MCF 10A (cell line): ENCODE data around the gene INO80B. TPM values are rescaled to one million over a fixed set of nuclear protein-coding genes. Genes with fewer than 3 reads are reported as not detected.

ENCODE experiments used
- BruUV-seq: library from RNA; stranded (reverse); fragments of 400-500 nt; replicated peaks from 2 replicates; lab custom pipeline; 2021; lab: Mats Ljungman, UMichigan
- CTCF ChIA-PET: fragments of 300-600 bp; sonication (Branson Sonifier 250); formaldehyde crosslinking; extraction: SDS; loops from one replicate; lab custom pipeline; 2021; ENCODE audit warnings: antibody characterized with exemption, inconsistent platforms; lab: Yijun Ruan, JAX
- POLR2A ChIA-PET: fragments of 300-600, 350-650 bp; sonication (Branson Sonifier 250); formaldehyde crosslinking; extraction: SDS; loops from one replicate; lab custom pipeline; 2020; ENCODE audit warnings: antibody characterized with exemption, inconsistent platforms; lab: Yijun Ruan, JAX
- DNase-seq: peaks from one replicate; pipeline ENCODE4 v3.0.0-alpha.2; 2018; ENCODE audit not compliant: unreplicated experiment
- H3K27ac Mint-ChIP-seq: one replicate; pipeline ENCODE4 v1.8.0; 2022; ENCODE audit warnings: mild to moderate bottlenecking, low read depth, mixed read lengths; ENCODE audit not compliant: unreplicated experiment
- H3K27me3 Mint-ChIP-seq: one replicate; pipeline ENCODE4 v1.8.0; 2022; ENCODE audit warnings: mixed read lengths; ENCODE audit not compliant: insufficient read depth, unreplicated experiment
- H3K36me3 Mint-ChIP-seq: one replicate; pipeline ENCODE4 v1.8.0; 2022; ENCODE audit warnings: mild to moderate bottlenecking, moderate library complexity, mixed read lengths; ENCODE audit not compliant: insufficient read depth, unreplicated experiment
- H3K4me1 Mint-ChIP-seq: one replicate; pipeline ENCODE4 v1.8.0; 2022; ENCODE audit warnings: mixed read lengths; ENCODE audit not compliant: insufficient read depth, unreplicated experiment
- H3K4me3 Mint-ChIP-seq: one replicate; pipeline ENCODE4 v1.8.0; 2022; ENCODE audit warnings: mild to moderate bottlenecking, moderate library complexity, mixed read lengths; ENCODE audit not compliant: unreplicated experiment
- H3K9me3 Mint-ChIP-seq: one replicate; pipeline ENCODE4 v1.8.0; 2022; ENCODE audit warnings: mixed read lengths; ENCODE audit not compliant: unreplicated experiment
- intact Hi-C: fragments of 100-400 bp; cut with micrococcal nuclease; formaldehyde crosslinking; loops from 2 replicates; pipeline ENCODE4 v1.14.1; 2022
- total RNA-seq: library from RNA; stranded (reverse); gene quantifications from 2 replicates; pipeline ENCODE4 v1.2.3, GENCODE V29; 2022
- TF ChIP-seq, protein P1 (sequence below): fragments of 200-600 bp; IDR thresholded peaks from one replicate; pipeline ENCODE4 v1.8.0; 2022; ENCODE audit warnings: antibody characterized with exemption, mild to moderate bottlenecking; ENCODE audit not compliant: unreplicated experiment

Gene INO80B
- total RNA-seq, 1 experiment from 2014 or later: 36.0 TPM

DNA sequence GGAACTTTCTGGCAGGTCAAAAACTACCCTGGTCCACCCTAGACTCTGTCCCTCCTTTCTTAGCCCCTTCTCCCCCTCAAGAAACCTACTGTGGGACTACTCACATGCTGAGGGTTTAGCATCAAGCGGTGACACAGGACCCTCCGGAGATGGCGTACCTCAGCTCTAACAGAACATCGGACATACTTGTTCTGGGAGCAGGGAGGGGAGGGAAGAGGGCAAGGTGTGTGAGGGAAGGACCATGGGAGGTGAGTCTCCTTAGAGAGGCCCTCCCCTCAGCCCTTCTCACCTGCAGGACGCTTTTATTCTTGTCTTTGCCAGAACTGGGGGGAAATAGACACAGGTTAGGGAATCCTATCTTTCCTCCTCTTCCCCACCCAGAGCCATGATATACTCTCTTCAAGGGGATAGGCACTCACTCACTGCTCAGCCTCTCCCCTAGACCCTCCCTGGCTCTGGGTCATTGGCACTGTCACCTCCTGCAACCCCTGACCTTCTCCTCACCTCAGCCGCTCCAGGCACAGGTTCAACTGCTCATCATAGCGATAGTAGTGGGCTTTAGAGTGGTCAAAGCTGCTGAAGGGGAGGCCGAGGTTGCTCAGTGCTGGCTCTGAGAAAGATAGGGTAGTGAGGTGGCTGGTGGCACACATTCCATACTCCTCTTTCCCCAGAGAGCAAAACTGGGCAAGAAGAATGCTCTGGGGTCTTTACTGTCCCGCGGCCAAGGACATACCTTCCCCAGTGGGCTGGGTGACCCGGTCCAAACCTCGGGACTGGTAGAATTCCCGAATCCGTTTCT lies 50.8 kb downstream of the INO80B start:
- TF ChIP-seq, protein P1, sequence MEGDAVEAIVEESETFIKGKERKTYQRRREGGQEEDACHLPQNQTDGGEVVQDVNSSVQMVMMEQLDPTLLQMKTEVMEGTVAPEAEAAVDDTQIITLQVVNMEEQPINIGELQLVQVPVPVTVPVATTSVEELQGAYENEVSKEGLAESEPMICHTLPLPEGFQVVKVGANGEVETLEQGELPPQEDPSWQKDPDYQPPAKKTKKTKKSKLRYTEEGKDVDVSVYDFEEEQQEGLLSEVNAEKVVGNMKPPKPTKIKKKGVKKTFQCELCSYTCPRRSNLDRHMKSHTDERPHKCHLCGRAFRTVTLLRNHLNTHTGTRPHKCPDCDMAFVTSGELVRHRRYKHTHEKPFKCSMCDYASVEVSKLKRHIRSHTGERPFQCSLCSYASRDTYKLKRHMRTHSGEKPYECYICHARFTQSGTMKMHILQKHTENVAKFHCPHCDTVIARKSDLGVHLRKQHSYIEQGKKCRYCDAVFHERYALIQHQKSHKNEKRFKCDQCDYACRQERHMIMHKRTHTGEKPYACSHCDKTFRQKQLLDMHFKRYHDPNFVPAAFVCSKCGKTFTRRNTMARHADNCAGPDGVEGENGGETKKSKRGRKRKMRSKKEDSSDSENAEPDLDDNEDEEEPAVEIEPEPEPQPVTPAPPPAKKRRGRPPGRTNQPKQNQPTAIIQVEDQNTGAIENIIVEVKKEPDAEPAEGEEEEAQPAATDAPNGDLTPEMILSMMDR: no peak
- H3K4me1 Mint-ChIP-seq: peaks cover 28% of the 10 kb centered on the region
- DNase-seq: no peak
- CTCF ChIA-PET: interaction anchor here (0.6 to 3.5 kb wide), 7 partner anchors 15 to 1049 kb away, joined by 3 to 18 read pairs (median 4); partner anchors contain the start of genes CCDC142 and TTC31
- H3K27me3 Mint-ChIP-seq: no peaks in the 10 kb centered on the region
- no peak overlapping the region for H3K27ac Mint-ChIP-seq
- intact Hi-C loops: no loop called here
- POLR2A ChIA-PET: interaction anchor here (0.6 to 8.6 kb wide), 7 partner anchors 13 to 326 kb away, joined by 3 to 135 read pairs (median 6); partner anchors contain the start of genes AUP1, DQX1, HTRA2 and RTKN
- BruUV-seq: no TSS peak
- peaks cover 46% of the 10 kb centered on the region for H3K36me3 Mint-ChIP-seq
- H3K4me3 Mint-ChIP-seq: peak overlapping the region; percentile 88
- H3K9me3 Mint-ChIP-seq: no peaks in the 10 kb centered on the region

- BruUV-seq: no TSS peak
- Mint-ChIP-seq H3K4me1 (peaks cover 28% of the 10 kb centered on the region), H3K4me3 (peak within 1 kb of the TSS; percentile 88), H3K27ac (peak within 1 kb of the TSS; percentile 98), H3K36me3 (peaks cover 46% of the 10 kb centered on the region), H3K9me3 (no peaks in the 10 kb centered on the region), H3K27me3 (no peaks in the 10 kb centered on the region)
- CTCF ChIA-PET: interaction anchor here (1.1 to 3.5 kb wide), 5 partner anchors 13 to 79 kb away, joined by 4 to 18 read pairs (median 5); partner anchors contain the start of genes CCDC142 and TTC31
- intact Hi-C loops: loop anchor here (1.0 kb wide), 2 partner anchors 22 to 80 kb away; partner anchors contain the start of genes AUP1 and HTRA2
- TF ChIP-seq, protein P1: no peak
- POLR2A ChIA-PET: interaction anchor here (0.6 to 8.6 kb wide), 19 partner anchors 9 to 1264 kb away, joined by 3 to 135 read pairs (median 4); partner anchors contain the start of genes AUP1, CCDC142, DQX1 and HTRA2
- DNase-seq: peak; percentile 98
These were observed 52.4 kb downstream of the INO80B start, which contains the start of gene PCGF1 for GRCh38 chr2:74507145-74507925. Gene PCGF1, minus strand, starts transcription at chr2:74507695. Its CDS starts 27 bp downstream, at chr2:74507668.

Other genes starting within 250 kb of the INO80B start
- gene SLC4A5, start 111.7 kb upstream of the INO80B start, total RNA-seq: 0.12 and 0.70 TPM in 2 replicates
- 113 and 117 TPM in 2 replicates for gene DCTN1, start 74.8 kb upstream of the INO80B start, total RNA-seq
- gene C2orf81, start 33.5 kb upstream of the INO80B start, total RNA-seq: 4.3 and 5.6 TPM in 2 replicates
- gene WDR54, start 33.4 kb upstream of the INO80B start, total RNA-seq: 16.4 and 19.9 TPM in 2 replicates
- gene RTKN, start 13.2 kb upstream of the INO80B start, total RNA-seq: 49.1 and 63.0 TPM in 2 replicates
- 45.7 and 46.5 TPM in 2 replicates for gene WBP1, start 3.4 kb downstream of the INO80B start, total RNA-seq
- 60.4 and 67.9 TPM in 2 replicates for gene MOGS, start 10.3 kb downstream of the INO80B start, total RNA-seq
- gene MRPL53, start 17.6 kb downstream of the INO80B start, total RNA-seq: 115 and 123 TPM in 2 replicates
- gene CCDC142, start 27.9 kb downstream of the INO80B start, total RNA-seq: 10.1 and 16.4 TPM in 2 replicates
- 17.6 and 18.1 TPM in 2 replicates for gene TTC31, start 28.0 kb downstream of the INO80B start, total RNA-seq
- not detected in 2 replicates for gene LBX2, start 44.5 kb downstream of the INO80B start, total RNA-seq
- 37.5 and 41.6 TPM in 2 replicates for gene PCGF1, start 52.6 kb downstream of the INO80B start, total RNA-seq
- not detected in 2 replicates for gene TLX2, start 59.4 kb downstream of the INO80B start, total RNA-seq
- gene DQX1, start 71.1 kb downstream of the INO80B start, total RNA-seq: 4.3 and 4.7 TPM in 2 replicates
- gene AUP1, start 74.6 kb downstream of the INO80B start, total RNA-seq: 138 and 140 TPM in 2 replicates
- gene HTRA2, start 74.8 kb downstream of the INO80B start, total RNA-seq: 27.6 and 33.0 TPM in 2 replicates
- gene LOXL3, start 98.9 kb downstream of the INO80B start, total RNA-seq: 0.93 and 1.2 TPM in 2 replicates
- gene DOK1, start 99.6 kb downstream of the INO80B start, total RNA-seq: 3.4 and 4.6 TPM in 2 replicates
- gene M1AP, start 193.2 kb downstream of the INO80B start, total RNA-seq: not detected in 2 replicates
- gene SEMA4F, start 199.2 kb downstream of the INO80B start, total RNA-seq: 5.2 and 7.0 TPM in 2 replicates